Brain microvascular endothelial cell (primary cell): Measurements from ENCODE around the gene LINS1.

Source experiments
- DNase-seq: peaks from one replicate; pipeline ENCODE4 v3.0.0-alpha.2; 2020
- H3K27ac ChIP-seq: fragments of 250-450 bp; sonication (Bioruptor Pico); 2 replicates; pipeline ENCODE4 v1.5.1; 2020; ENCODE audit warnings: mild to moderate bottlenecking, moderate library complexity
- H3K27me3 ChIP-seq: fragments of 250-450 bp; sonication (Bioruptor Pico); replicated peaks from 2 replicates; pipeline ENCODE4 v1.5.1; 2020; ENCODE audit warnings: mild to moderate bottlenecking
- H3K36me3 ChIP-seq: fragments of 250-450 bp; sonication (Bioruptor Pico); replicated peaks from 2 replicates; pipeline ENCODE4 v1.5.1; 2020; ENCODE audit warnings: mild to moderate bottlenecking
- H3K4me3 ChIP-seq: 2 replicates; pipeline ENCODE4 v1.5.1; 2011; ENCODE audit warnings: low read depth, mild to moderate bottlenecking, control low read depth, low read length, moderate library complexity
- CTCF ChIP-seq: IDR thresholded peaks from 2 replicates; pipeline ENCODE4 v1.5.1; 2011; ENCODE audit warnings: low read depth, mild to moderate bottlenecking, moderate library complexity, low read length, control low read depth, inconsistent platforms; ENCODE audit errors: missing control alignments
- in situ Hi-C: cut with HindIII; loops from 2 replicates; pipeline ENCODE4 v1.10.0; 2017; ENCODE audit warnings: low sequenced_read_pairs, low pct_ligation_motif_present

Gene LINS1

GRCh38 chr15:100536733-100537132 lies 65.3 kb downstream of the LINS1 start:
- Histone ChIP-seq H3K4me3 (no peak overlapping the region), H3K27me3 (no peaks in the 10 kb centered on the region), H3K27ac (no peak overlapping the region), H3K36me3 (no peaks in the 10 kb centered on the region)
- TF ChIP-seq CTCF = no peak
- in situ Hi-C loops = no loop called here
- DNase-seq = no peak

- Histone ChIP-seq H3K27ac (no peak overlapping the region), H3K27me3 (no peaks in the 10 kb centered on the region), H3K4me3 (no peak overlapping the region), H3K36me3 (no peaks in the 10 kb centered on the region)
- DNase-seq = no peak
- TF ChIP-seq CTCF = no peak
- in situ Hi-C loops = no loop called here
Observed at GRCh38 chr15:100533886-100534285, 68.1 kb downstream of the LINS1 start.

- no peak for DNase-seq
- H3K27me3 ChIP-seq = no peaks in the 10 kb centered on the region
- H3K27ac ChIP-seq = no peak overlapping the region
- no peaks in the 10 kb centered on the region for H3K36me3 ChIP-seq
- no peak for TF ChIP-seq CTCF
- no peak overlapping the region for H3K4me3 ChIP-seq
- in situ Hi-C loops = no loop called here
Observed at GRCh38 chr15:100531823-100532327, 70.1 kb downstream of the LINS1 start.

GRCh38 chr15:100531204-100531603 lies 70.8 kb downstream of the LINS1 start:
- Histone ChIP-seq H3K27me3 (no peaks in the 10 kb centered on the region), H3K27ac (no peak overlapping the region), H3K4me3 (no peak overlapping the region), H3K36me3 (no peaks in the 10 kb centered on the region)
- no peak for DNase-seq
- in situ Hi-C loops = no loop called here
- TF ChIP-seq CTCF = no peak

- Histone ChIP-seq H3K36me3 (no peaks in the 10 kb centered on the region), H3K27ac (no peak overlapping the region), H3K27me3 (no peaks in the 10 kb centered on the region), H3K4me3 (no peak overlapping the region)
- no peak for DNase-seq
- no peak for TF ChIP-seq CTCF
- in situ Hi-C loops = no loop called here
Observed at GRCh38 chr15:100529556-100529955, 72.4 kb downstream of the LINS1 start.

- no peak for TF ChIP-seq CTCF
- Histone ChIP-seq H3K27ac (no peak within 1 kb of the TSS), H3K27me3 (no peaks in the 10 kb centered on the region), H3K4me3 (no peak within 1 kb of the TSS), H3K36me3 (no peaks in the 10 kb centered on the region)
- in situ Hi-C loops = no loop called here
- no peak for DNase-seq
Observed at GRCh38 chr15:100528833-100529428, 73.1 kb downstream of the LINS1 start, which contains the start of gene CERS3. CERS3 (minus strand) TSS chr15:100528950; CDS start chr15:100501849, 27,101 bp downstream.
